Gastroesophageal sphincter (tissue), 4 donors: ENCODE measurements around the gene HAGHL. TPM values are rescaled to one million over a fixed set of nuclear protein-coding genes. Genes with fewer than 3 reads are reported as not detected.

Experiments
- ATAC-seq: fragments of 150-250 bp; one replicate; pipeline ENCODE4 v1.9.1; 2016; ENCODE audit warnings: mild to moderate bottlenecking, moderate library complexity
- H3K27ac ChIP-seq, 4 donors: fragments of 200-600 bp; sonication (generic) in 3 of 4; 1 replicate in 3 of 4; 2 replicates in 1 of 4; pipeline ENCODE4 v1.5.1; 2016 to 2019
- H3K27me3 ChIP-seq: fragments of 200-600 bp; sonication (generic); one replicate; pipeline ENCODE4 v1.5.1; 2019
- H3K36me3 ChIP-seq, 2 donors: fragments of 200-600 bp; sonication (generic); one replicate each; pipeline ENCODE4 v1.5.1; 2019; ENCODE audit warnings: control low read depth in 1 of 2
- H3K4me1 ChIP-seq, 3 donors: fragments of 200-600 bp; sonication (generic); 1 replicate in 2 of 3; 2 replicates in 1 of 3; pipeline ENCODE4 v1.5.1; 2016 to 2019; ENCODE audit warnings: control low read depth in 2 of 3
- H3K4me3 ChIP-seq, 2 donors: fragments of 200-600 bp; sonication (generic); one replicate each; pipeline ENCODE4 v1.5.1; 2019; ENCODE audit warnings: mild to moderate bottlenecking in 1 of 2, moderate library complexity in 1 of 2
- H3K9me3 ChIP-seq, 3 donors: fragments of 200-600 bp; sonication (generic); one replicate each; pipeline ENCODE4 v1.5.1; 2017 to 2019; ENCODE audit warnings: control low read depth in 2 of 3
- CTCF ChIP-seq, 4 experiments: fragments of 200-600 bp in 2 of 4; fragments of 450-650 bp in 2 of 4; sonication (generic) in 1 of 4; IDR thresholded peaks; one replicate each; pipeline ENCODE4 v1.5.1; 2017 to 2019; ENCODE audit warnings: antibody characterized with exemption in 4 of 4, mild to moderate bottlenecking in 2 of 4, moderate library complexity in 2 of 4
- EP300 ChIP-seq: sonication (generic); formaldehyde crosslinking; IDR thresholded peaks from one replicate; pipeline ENCODE4 v1.6.1; 2017; ENCODE audit warnings: antibody characterized with exemption, mild to moderate bottlenecking
- POLR2A ChIP-seq, 2 donors: fragments of 450-650 bp; IDR thresholded peaks; one replicate each; pipeline ENCODE4 v1.6.1; 2017; ENCODE audit warnings: antibody characterized with exemption in 2 of 2, mild to moderate bottlenecking in 2 of 2, moderate library complexity in 1 of 2
- POLR2AphosphoS5 ChIP-seq: sonication (generic); formaldehyde crosslinking; IDR thresholded peaks from one replicate; pipeline ENCODE4 v1.6.1; 2017; ENCODE audit warnings: antibody characterized with exemption
- WGBS, 2 donors: methylation state at CpG; one replicate each; pipeline ENCODE4 v1.1.5; 2018; ENCODE audit warnings: low coverage in 1 of 2; 5-methylcytosine and 5-hydroxymethylcytosine counted together
- total RNA-seq, 4 donors: library from RNA; depleted of rRNA; stranded (reverse); fragments of >200 nt; gene quantifications; one replicate each; pipeline ENCODE4 v1.1.0, GENCODE V29; 2016

The HAGHL gene
- total RNA-seq, 4 donors from 2014 or later: 1.1 to 4.8 (median 2.8) TPM

DNA sequence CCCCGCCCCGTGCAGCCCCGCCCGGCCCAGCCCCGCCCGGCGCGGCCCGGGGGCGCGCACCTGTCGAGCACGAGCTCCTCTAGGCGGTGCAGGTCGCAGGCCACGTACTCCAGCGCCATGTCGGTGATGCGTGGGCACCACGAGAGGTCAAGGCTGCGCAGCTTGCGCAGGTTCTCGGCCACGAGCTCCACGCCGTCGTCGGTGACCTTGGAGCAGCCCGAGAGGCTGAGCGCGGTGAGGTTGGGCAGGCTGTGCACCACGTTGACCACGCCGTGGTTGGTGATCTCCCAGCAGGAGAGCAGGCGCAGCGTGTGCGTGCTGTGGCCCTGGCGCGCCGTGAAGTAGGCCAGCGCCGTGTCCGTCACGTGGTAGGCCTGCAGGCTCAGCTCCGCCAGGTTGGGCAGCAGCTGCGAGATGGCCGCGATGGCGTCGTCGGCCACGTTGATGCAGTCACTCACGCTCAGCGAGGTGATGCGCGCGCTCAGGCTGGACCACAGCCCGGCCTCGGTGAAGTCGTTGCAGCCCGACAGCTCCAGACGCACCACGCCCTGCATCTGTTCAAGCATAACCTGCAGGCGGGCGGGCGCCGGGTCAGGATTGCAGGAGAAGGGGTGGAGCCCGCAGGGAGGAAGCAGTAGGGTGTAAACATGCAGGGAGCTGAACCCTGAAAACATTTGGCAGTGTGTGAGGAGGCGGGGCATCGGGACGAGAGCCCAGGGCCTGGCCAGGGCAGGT, 31.4 kb upstream of the HAGHL start:
- no peaks in the 10 kb centered on the region for H3K36me3 ChIP-seq
- peaks cover 0 to 40% (median 13%) of the 10 kb centered on the region in 3 donors for H3K4me1 ChIP-seq
- H3K27ac ChIP-seq: no peak overlapping the region
- peak overlapping the region in 1 of 2 donors; percentile 29 for H3K4me3 ChIP-seq
- no CpG with 5 or more reads among the region's 71 CpGs for WGBS, 2 donors
- ATAC-seq: no peak
- TF ChIP-seq POLR2AphosphoS5: no peak
- no peak for TF ChIP-seq CTCF (IDR thresholded peaks at IDR 0.05)
- no peak for TF ChIP-seq POLR2A (IDR thresholded peaks at IDR 0.05)
- no peak for TF ChIP-seq EP300
- no peaks in the 10 kb centered on the region for H3K9me3 ChIP-seq
- H3K27me3 ChIP-seq: peaks cover 89% of the 10 kb centered on the region

- Histone ChIP-seq H3K27me3 (peaks cover 100% of the 10 kb centered on the region), H3K4me3 (no peak overlapping the region), H3K9me3 (no peaks in the 10 kb centered on the region), H3K36me3 (no peaks in the 10 kb centered on the region), H3K27ac (no peak overlapping the region), H3K4me1 (peaks cover 0 to 32% (median 14%) of the 10 kb centered on the region in 3 donors)
- 56% methylated on average over 9 of the region's 19 CpGs; no CpG with 5 or more reads in 1 of the 2 donors for WGBS, 2 donors
- TF ChIP-seq EP300 (no peak), CTCF (IDR thresholded peaks at IDR 0.05) (no peak), POLR2AphosphoS5 (no peak), POLR2A (IDR thresholded peaks at IDR 0.05) (no peak)
- ATAC-seq: no peak
Observed at GRCh38 chr16:698911-699671, 27.8 kb upstream of the HAGHL start.

DNA sequence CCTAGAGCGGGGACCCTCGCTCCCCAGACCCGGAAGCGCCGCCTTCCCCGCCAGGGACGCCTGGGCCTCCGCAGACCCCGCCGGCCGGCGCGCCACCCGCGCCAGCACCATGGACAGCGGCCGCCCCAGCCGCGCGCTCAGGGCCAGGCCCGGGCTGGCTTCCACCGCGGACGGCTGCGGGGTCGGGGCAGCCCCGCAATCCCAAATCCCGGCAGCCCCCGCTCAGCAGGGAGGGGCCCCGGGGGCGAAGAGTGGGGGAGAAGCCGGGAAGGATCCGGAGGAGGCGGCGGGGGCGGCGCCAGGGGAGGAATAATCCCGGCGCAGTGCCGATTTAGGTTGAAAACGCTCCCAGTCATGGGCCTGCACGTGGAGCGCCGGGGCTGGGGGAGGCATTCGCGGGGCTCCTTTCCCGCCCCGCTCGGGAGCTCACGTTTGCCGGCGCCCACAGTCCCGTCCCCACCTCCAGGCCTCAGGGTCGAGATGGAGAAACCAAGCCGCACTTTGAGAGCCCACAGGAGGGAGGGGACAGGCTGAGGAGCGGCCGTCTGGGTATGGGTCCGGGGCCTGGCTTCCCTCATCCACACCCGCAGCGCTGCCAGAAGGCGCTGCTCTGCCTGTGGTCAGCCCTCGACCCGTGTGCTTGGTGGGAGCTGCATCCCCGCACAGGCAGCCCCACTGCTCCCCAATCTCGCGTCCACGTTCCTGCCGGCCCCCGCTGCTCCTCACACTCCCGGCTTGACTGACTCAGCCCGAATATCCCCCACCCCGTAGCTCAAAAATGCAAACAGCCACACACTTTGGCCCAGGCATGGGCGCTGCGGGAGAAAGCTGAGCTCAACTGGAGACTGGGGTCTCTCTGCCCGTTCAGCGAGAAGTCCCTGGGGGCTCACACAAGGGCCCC, 26.0 kb upstream of the HAGHL start:
- Histone ChIP-seq H3K4me1 (peaks cover 0 to 24% (median 3%) of the 10 kb centered on the region in 3 donors), H3K36me3 (no peaks in the 10 kb centered on the region), H3K27me3 (peaks cover 100% of the 10 kb centered on the region), H3K27ac (no peak overlapping the region), H3K4me3 (no peak overlapping the region), H3K9me3 (no peaks in the 10 kb centered on the region)
- no CpG with 5 or more reads among the region's 76 CpGs for WGBS, 2 donors
- TF ChIP-seq EP300 (no peak), POLR2AphosphoS5 (no peak), CTCF (IDR thresholded peaks at IDR 0.05) (no peak), POLR2A (IDR thresholded peaks at IDR 0.05) (no peak)
- ATAC-seq: peak; percentile 67

DNA sequence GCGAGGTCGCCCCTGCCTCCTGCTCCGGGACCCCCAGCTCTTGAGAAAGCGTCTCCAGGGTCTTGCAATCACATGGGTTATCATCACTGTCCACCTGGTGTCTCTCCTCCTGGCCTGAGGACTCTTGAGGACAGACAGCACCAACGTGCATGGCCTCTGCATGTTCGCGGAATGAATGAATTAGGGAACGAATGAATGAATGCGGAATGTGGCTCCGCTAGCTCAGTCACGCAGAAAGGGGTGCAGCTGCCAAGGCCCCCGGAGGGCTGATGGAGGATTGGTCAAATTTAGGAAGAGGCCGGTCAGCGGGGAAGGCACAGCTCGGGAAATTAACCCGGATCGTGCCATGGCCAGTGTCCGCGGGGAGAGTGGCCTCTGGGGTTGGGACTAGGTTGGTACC, 24.6 kb upstream of the HAGHL start:
- Histone ChIP-seq H3K27me3 (peaks cover 100% of the 10 kb centered on the region), H3K27ac (no peak overlapping the region), H3K36me3 (no peaks in the 10 kb centered on the region), H3K4me3 (no peak overlapping the region), H3K9me3 (no peaks in the 10 kb centered on the region), H3K4me1 (peaks cover 0 to 32% (median 7%) of the 10 kb centered on the region in 3 donors)
- 84 to 88% methylated on average over 6 to 11 of the region's 19 CpGs for WGBS, 2 donors
- ATAC-seq: no peak
- TF ChIP-seq EP300 (no peak), POLR2AphosphoS5 (no peak), POLR2A (IDR thresholded peaks at IDR 0.05) (no peak), CTCF (IDR thresholded peaks at IDR 0.05) (no peak)
